T-helper 1 cell treated with Interleukin-12 subunit alpha and Interleukin-12 subunit beta and Interleukin-4 antibody, amounts not matched to agents 30 ng/mL and 1 ng/mL, for 36 hours (primary cell): ENCODE results near the gene ARFGAP1. TPM values are rescaled to one million over a fixed set of nuclear protein-coding genes. Genes with fewer than 3 reads are reported as not detected.

Experiments used
- intact Hi-C: fragments of 100-400 bp; cut with micrococcal nuclease; formaldehyde crosslinking; loops from one replicate; pipeline ENCODE4 v1.15.1; 2024
- total RNA-seq: library from RNA; stranded (reverse); gene quantifications from 2 replicates; pipeline ENCODE4 v1.2.3, GENCODE V29; 2022

Gene ARFGAP1
- total RNA-seq, 1 donor from 2014 or later = 93.8 TPM

DNA sequence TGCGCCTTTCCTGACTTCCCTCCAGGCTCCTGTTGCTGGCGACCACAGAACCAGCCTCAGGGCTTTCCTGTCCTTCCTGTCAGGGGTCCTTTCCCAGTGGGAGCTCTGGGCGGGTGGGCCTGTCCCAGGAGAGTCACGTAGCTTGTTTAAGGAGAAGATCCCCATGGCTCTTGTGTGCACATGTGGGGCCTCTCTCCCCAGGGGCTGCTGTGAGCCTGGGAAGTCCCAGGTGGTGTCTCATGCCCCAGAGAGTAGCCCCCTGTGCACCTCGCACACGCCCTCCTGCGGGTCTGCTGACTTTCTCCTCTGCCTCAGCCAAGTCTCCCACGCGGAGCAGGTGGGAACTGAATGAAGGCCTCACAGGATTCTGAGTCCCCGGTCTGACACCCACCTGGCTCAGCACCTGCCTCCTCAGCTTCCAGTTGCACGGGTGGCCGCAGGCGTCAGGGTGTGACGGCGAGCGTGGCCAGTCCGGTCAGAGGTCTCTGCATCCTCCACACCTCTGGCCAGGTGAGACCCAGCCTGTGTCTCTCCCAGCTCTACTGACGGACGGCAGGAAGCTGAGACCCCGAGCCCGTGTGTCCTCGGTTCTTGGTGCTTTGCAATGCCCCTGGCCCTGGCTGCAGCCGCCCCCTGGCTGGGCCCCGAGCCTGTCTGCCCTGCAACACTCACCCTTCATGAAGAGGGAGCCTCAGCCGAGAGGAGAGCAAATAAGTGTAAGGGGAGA is 12.7 kb upstream of the ARFGAP1 start:
- intact Hi-C loops = no loop called here

GRCh38 chr20:63260521-63260920 is 12.1 kb upstream of the ARFGAP1 start:
- intact Hi-C loops = no loop called here

DNA sequence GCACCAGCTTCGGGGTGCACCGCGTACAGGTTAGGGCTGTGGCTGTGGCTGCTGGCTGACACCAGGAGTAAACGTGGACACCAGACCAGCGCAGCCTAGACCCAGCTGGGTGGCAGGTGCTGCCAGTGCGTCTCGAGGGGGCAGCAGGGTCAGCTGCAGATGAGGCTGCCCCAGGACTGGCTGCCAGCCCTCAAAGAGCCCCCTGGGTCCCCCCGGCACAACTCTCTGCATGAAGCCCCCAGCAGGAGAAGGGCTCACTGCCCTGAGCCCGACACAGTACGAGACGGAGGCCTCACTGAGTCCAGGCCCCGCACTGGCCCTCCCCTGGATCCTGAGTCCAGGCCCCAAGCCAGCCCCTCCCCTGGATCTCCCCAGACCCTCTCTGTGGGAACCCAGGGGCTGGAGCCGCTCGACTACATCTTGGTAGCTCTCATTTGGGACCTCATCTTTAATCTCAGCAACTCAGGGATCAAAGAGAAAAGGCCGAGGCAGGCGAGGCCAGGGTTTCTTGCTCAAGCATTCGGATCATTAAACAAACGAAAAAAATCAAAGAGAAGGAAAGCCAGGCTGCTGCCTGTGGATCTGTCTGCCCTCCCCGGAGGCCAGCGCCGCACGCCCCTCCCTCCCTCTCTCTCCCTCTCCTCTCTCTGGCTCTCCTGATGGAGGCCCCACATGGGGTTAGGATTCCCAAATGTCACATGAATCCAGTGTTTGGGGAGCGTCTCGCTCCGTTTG is 11.4 kb upstream of the ARFGAP1 start:
- intact Hi-C loops = no loop called here

DNA sequence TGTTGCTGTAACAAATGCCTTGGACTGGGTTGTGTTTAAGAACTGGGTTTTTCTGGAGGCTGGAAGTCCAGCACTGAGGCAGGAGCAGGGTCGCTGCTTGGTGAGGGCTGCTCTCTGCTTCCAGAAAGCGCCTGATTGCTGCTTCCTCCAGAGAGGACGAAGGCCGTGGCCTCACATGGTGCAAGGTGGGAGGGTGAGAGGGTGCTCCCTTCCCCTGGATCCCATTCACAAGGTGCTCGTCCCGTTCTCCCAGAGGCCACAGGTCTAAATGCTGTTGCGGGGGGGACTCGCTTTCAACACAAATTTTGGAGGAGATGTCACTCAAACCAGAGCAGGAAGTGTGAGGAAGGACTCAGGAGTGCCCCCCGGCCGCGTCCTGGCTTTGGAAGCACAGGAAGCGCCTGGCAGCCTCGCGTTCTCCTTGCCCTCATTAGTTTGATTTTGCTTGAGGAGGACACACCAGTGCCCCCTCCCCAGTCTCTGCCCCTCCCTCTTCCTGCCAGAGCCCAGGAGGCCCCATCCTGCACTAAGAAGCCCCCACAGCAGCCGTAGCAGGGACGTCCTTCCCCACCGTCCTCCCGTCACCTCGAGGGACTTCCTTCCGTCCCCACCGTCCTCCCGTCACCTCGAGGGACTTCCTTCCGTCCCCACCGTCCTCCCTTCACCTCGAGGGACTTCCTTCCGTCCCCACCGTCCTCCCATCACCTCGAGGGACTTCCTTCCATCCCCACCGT is 10.7 kb upstream of the ARFGAP1 start:
- intact Hi-C loops = no loop called here

GRCh38 chr20:63262836-63263235 is 9.8 kb upstream of the ARFGAP1 start:
- intact Hi-C loops = no loop called here

- intact Hi-C loops = no loop called here
Observed at GRCh38 chr20:63264000-63264399, 8.6 kb upstream of the ARFGAP1 start.

DNA sequence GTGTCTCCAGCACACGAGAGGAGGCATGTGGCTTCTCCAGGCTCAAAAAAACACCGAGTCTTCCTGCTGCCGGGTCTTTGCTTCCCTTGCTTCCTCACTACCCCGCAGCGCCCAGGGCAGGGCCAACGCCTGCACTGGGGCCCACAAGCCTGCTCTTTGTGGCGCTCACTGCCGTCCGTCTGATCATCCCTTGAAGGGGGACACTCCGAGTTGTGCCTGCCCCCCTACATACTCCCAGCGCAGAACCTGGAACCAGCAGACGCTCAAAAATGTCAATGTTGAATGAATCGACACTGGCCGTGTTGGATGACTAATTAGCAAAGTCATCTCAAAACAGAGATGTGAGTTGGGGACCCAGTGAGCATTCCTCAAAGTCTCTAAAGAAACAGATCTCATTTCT is 8.1 kb upstream of the ARFGAP1 start:
- intact Hi-C loops = no loop called here

DNA sequence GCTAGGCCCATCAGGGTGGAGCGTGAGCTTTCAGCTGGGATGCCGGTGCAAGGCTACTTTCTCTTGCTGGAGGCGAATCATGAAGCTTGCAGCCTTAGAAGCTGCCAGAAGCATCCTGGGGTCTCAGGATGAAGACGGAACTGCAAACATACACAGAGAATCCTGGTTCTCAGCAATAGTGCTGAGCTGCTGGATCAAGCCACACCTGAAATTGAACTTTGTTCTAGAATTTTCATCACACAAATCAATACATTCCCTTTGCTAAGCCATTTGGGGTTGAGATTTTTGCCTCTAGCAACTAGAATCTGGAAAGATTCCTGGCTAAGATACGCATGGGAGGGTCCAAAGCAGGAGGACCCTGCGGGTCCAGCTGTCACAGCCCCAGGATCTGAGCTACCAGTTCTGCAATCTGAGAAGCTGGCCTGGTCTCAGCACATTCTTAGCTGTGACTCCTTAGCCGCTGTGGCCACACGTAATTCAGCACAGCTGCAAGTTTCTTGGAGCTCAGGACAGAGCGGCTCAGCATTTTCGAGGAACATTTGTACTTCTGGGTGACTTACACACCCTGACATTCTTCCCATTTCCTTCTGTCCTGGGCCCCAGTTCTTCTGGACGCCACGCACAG is 6.6 kb upstream of the ARFGAP1 start:
- intact Hi-C loops = no loop called here

DNA sequence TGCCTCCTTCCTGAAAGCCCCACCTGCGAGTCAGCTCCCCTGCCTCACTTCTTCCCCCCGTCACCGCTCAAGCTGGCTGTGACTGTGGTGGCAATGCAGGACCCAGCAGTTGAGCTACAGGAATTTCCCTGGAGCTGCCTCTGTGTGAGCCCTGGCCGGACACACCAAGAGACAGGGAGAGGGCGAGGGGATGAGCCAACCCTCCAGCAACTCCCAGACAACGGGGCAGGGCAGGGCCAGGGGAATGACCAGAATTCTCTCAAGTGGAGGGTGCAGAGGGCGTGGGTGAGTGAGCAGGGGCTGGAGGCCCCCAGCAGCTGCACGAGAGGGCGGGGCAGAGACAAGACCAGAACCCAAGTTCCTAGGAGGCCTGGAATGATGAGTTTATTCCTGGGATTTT is 4.9 kb upstream of the ARFGAP1 start:
- intact Hi-C loops = no loop called here

DNA sequence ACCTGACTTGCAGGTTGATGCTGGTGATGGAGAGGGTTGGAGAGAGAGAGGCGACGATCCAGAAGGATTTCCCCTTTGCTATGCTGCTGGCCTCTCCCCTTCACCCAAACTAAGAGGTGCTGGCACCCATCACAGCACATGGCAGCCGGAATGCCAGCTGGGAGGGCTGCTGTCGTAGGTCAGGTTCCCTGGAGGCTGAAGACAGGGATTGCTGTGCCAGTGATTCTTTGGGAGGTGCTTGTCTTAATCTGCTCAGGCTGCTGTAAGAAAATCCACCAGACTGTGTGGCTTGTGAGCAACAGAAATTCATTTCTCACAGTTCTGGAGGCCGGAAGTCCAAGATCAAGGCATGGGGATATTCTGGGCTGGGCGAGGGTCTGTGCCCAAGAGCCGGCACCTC is 4.4 kb upstream of the ARFGAP1 start:
- intact Hi-C loops = no loop called here

GRCh38 chr20:63268671-63269439 is 3.8 kb upstream of the ARFGAP1 start:
- intact Hi-C loops = no loop called here

DNA sequence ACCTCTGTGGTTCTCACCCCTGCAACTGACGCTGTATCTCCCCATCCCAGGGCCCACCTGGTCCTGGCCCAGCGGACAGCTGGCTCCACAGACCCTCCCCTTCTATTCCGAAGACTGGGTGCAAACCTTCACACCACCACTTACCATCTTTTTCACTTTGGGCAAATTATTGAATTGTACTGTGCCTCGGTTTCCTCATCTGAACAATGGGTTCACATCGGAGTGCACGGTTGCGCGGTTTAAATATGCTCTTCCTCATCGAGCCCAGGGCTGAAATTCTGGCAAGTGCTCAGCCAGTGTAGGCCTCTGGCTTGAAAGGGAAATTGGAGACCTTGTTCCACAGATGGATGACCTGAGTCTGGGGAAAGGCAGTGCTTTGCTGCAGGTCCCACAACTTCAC is 2.9 kb upstream of the ARFGAP1 start:
- intact Hi-C loops = no loop called here

GRCh38 chr20:63270606-63271325 is 1.8 kb upstream of the ARFGAP1 start:
- intact Hi-C loops = no loop called here

DNA sequence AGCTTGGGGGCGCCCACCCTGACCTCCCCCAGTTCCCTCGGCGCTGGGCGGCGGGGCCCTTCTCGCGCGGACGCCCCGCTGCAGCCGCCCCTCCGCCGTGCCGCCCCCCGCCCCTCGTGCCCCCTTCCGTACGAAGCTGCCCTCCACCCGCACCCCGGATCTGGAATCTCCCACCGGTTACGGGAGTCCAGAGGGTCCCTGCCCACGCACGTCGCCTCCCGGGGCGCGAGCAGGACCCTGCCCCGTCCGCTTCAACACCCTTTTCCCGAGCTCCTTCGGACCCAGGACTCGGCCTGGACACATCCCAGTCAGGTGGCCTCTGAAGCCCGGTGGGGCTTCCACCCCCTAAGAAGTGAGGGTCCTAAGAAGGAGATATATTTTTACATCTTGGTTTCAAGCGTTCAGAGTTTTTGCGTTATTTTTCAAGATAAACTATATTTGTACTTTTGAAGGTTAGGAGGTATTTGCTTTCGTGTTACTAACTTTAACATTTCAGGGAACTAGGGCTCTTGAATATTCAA is 506 bp downstream of the ARFGAP1 start:
- intact Hi-C loops = no loop called here

DNA sequence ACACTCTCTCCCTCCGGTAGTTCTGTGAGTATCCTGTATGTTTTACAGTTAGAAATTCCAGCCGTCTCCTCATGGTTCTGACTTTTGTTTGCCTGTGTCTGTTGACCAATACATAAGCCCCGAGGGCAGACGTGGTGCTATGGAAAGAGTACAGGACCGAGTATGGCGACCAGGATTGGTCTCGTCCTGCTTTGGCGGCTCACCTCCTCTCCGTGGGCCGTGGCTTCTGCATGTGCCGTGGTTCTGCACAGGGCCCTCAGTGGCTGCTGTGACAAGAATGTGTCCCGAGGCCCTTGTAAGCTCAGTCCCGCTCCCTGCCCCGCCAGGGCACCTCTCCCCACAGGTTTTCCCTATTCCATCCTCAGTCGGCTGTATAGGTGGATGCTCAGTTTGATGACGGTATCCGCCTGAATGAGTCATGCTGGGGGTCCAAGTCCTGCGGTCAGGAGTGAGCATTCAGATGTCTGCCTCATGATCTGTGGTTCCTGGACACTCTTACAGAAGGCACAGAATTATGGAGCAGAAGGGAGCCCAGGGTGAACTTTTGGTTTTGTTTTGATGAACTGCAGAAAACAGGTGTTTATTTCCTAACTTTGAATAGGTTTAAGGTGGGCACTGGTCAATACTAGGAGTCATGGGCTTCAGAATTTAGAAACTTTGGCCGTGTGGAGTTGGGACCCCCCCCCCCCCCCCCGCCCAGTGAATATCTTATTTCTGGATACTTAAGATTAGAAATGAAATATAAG is 1.2 kb downstream of the ARFGAP1 start:
- intact Hi-C loops = no loop called here

GRCh38 chr20:63274381-63275228 is 2.0 kb downstream of the ARFGAP1 start:
- intact Hi-C loops = no loop called here

GRCh38 chr20:63275825-63276224 is 3.2 kb downstream of the ARFGAP1 start:
- intact Hi-C loops = no loop called here

- intact Hi-C loops = no loop called here
Observed at GRCh38 chr20:63276956-63277355, 4.3 kb downstream of the ARFGAP1 start.
